ENCODE measurements around the gene SLC13A3.

- TF ChIP-seq EZH2phosphoT487 (IDR thresholded peaks at IDR 0.05) (no peak), CTCF (IDR thresholded peaks at IDR 0.05) (no peak), EZH2 (IDR thresholded peaks at IDR 0.05) (no peak)
These were observed 8.8 kb downstream of the SLC13A3 start for GRCh38 chr20:46642265-46642968.

All from neural progenitor cell (in vitro differentiated cells).